HK-2 (cell line): ENCODE measurements around the gene SRPK2.

ENCODE experiments used
- DNase-seq: peaks from one replicate; pipeline ENCODE4 v3.0.0-alpha.2; 2018; ENCODE audit not compliant: unreplicated experiment

The SRPK2 gene

GRCh38 chr7:105133986-105134655 lies 254.6 kb downstream of the SRPK2 start:
- no peak for DNase-seq

GRCh38 chr7:105133358-105133757 lies 255.4 kb downstream of the SRPK2 start:
- DNase-seq = no peak

- no peak for DNase-seq
Measured at GRCh38 chr7:105132835-105133234, 255.9 kb downstream of the SRPK2 start.

- DNase-seq = no peak
Measured at GRCh38 chr7:105132335-105132734, 256.4 kb downstream of the SRPK2 start.

- DNase-seq = no peak
Measured at GRCh38 chr7:105131890-105132289, 256.8 kb downstream of the SRPK2 start.

GRCh38 chr7:105131033-105131656 lies 257.6 kb downstream of the SRPK2 start:
- no peak for DNase-seq

GRCh38 chr7:105130580-105130979 lies 258.1 kb downstream of the SRPK2 start:
- DNase-seq = no peak

- no peak for DNase-seq
Measured at GRCh38 chr7:105130048-105130447, 258.7 kb downstream of the SRPK2 start.

GRCh38 chr7:105127179-105127578 lies 261.5 kb downstream of the SRPK2 start:
- no peak for DNase-seq

- no peak for DNase-seq
Measured at GRCh38 chr7:105126436-105126975, 262.2 kb downstream of the SRPK2 start.

GRCh38 chr7:105125745-105126144 lies 263.0 kb downstream of the SRPK2 start:
- no peak for DNase-seq

- DNase-seq = no peak
Measured at GRCh38 chr7:105122619-105123018, 266.1 kb downstream of the SRPK2 start.

- no peak for DNase-seq
Measured at GRCh38 chr7:105118612-105119600, 269.8 kb downstream of the SRPK2 start.

- DNase-seq = no peak
Measured at GRCh38 chr7:105112440-105113418, 276.0 kb downstream of the SRPK2 start.

- DNase-seq = no peak
Measured at GRCh38 chr7:105107458-105107857, 281.3 kb downstream of the SRPK2 start.

GRCh38 chr7:105106473-105106872 lies 282.2 kb downstream of the SRPK2 start:
- DNase-seq = no peak

- DNase-seq = no peak
Measured at GRCh38 chr7:105105579-105105978, 283.1 kb downstream of the SRPK2 start.

GRCh38 chr7:105102557-105103352 lies 286.0 kb downstream of the SRPK2 start:
- no peak for DNase-seq

GRCh38 chr7:105101864-105102263 lies 286.9 kb downstream of the SRPK2 start:
- no peak for DNase-seq

- DNase-seq = no peak
Measured at GRCh38 chr7:105098863-105099515, 289.7 kb downstream of the SRPK2 start.
